ENCODE results near the gene ABCC4. TPM values are rescaled to one million over a fixed set of nuclear protein-coding genes. Genes with fewer than 3 reads are reported as not detected.

Gene ABCC4
- total and polyA plus RNA-seq, 9 of the 15 experiments (the other 6 are each of a cell fraction or from before 2014, with no cell fraction given) = 9.4 to 46.1 (median 25.4) TPM

- TF ChIP-seq REST (IDR thresholded peaks at IDR 0.05; ENCODE audit: borderline replicate concordance) = no peak
- TF ChIP-seq REST (CRISPR knock-in tag; IDR thresholded peaks at IDR 0.05; ENCODE audit: low read depth) = no peak
Observed at GRCh38 chr13:95276037-95276505, 25.2 kb downstream of the ABCC4 start (continued).

All from K562 (cell line).